M059J (cell line): Measurements from ENCODE around the gene COA8. TPM values are rescaled to one million over a fixed set of nuclear protein-coding genes. Genes with fewer than 3 reads are reported as not detected.

Experiments
- DNase-seq: peaks from one replicate; pipeline ENCODE4 v3.0.0-alpha.2; 2012; ENCODE audit warnings: low read depth
- total RNA-seq: library from RNA; depleted of rRNA; stranded (reverse); fragments of >200 nt; shearing (Covaris generic); gene quantifications from 2 replicates; pipeline ENCODE4 v1.2.3, GENCODE V29; 2014

COA8 gene
- total RNA-seq, 1 experiment from 2014 or later = 30.7 TPM

- DNase-seq = no peak
These were observed 14.1 kb upstream of the COA8 start for GRCh38 chr14:103548463-103549351.

GRCh38 chr14:103549361-103550311, 13.1 kb upstream of the COA8 start:
- no peak for DNase-seq

GRCh38 chr14:103550451-103551337, 12.1 kb upstream of the COA8 start:
- no peak for DNase-seq

- DNase-seq = no peak
These were observed 11.4 kb upstream of the COA8 start for GRCh38 chr14:103551338-103551762.

GRCh38 chr14:103552011-103552845, 10.5 kb upstream of the COA8 start:
- peak; percentile 87 for DNase-seq

GRCh38 chr14:103552846-103553210, 9.9 kb upstream of the COA8 start:
- DNase-seq = no peak

- no peak for DNase-seq
These were observed 7.0 kb upstream of the COA8 start for GRCh38 chr14:103555559-103556337.

GRCh38 chr14:103556946-103557758, 5.6 kb upstream of the COA8 start:
- no peak for DNase-seq

GRCh38 chr14:103558071-103558882, 4.5 kb upstream of the COA8 start:
- peak; percentile 91 for DNase-seq

GRCh38 chr14:103559766-103560165, 3.0 kb upstream of the COA8 start:
- no peak for DNase-seq

- DNase-seq = no peak
These were observed 2.1 kb upstream of the COA8 start for GRCh38 chr14:103560691-103561090.

GRCh38 chr14:103561381-103562178, 1.2 kb upstream of the COA8 start:
- peak; percentile 46 for DNase-seq

GRCh38 chr14:103562179-103562428, 656 bp upstream of the COA8 start:
- DNase-seq = peak; percentile 33

- no peak for DNase-seq
These were observed 463 bp downstream of the COA8 start for GRCh38 chr14:103563226-103563620.

GRCh38 chr14:103563844-103564505, 1.2 kb downstream of the COA8 start:
- no peak for DNase-seq

GRCh38 chr14:103568952-103569351, 6.2 kb downstream of the COA8 start:
- DNase-seq = no peak

GRCh38 chr14:103569408-103569807, 6.6 kb downstream of the COA8 start:
- DNase-seq = no peak
